Measurements from ENCODE around the gene OR2V2.
"Not testable (repeated sequence)": the region's sequence is repeated elsewhere in the genome, so short reads cannot be mapped to it uniquely, and the experiment has no call there.

Gene OR2V2

DNA sequence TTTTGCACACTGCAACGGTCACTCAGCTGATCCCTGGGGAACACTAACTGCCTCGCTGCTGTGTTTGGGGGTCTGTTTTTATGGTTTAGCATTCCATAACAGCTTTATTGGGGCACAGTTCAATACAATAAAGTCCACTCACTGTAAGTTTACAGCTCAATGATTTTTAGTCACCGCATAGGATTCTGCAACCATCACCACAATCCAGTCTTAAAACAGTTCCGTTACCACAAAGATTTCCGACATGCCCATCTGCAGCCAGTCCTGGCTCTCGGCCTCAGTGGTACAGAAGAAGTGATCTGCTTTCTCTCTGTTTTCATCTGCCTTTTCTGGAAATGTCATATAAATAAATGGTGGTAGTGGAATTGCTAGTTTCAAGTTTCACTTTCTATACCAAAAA lies 23.6 kb downstream of the OR2V2 start:
- no peak for DNase-seq

DNA sequence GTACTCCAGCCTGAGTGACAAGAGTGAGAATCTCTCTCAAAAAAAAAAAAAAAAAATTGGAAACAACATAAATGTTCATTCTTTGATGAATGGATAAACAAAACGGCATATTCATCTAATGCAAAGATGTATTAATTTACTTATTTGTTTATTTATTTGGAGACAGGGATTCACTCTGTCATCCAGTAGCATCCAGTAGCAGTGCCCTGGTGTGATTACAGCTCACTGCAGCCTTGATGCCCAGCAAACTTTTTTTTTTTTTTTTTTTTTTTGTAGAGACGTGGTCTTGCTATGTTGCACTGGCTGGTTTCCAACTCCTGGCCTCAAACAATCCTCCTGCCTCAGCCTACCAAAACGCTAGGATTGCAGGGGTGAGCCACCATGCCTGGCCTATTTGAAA lies 24.4 kb downstream of the OR2V2 start:
- DNase-seq = no peak

GRCh38 chr5:181173027-181173419 lies 25.6 kb downstream of the OR2V2 start:
- DNase-seq = no peak

DNA sequence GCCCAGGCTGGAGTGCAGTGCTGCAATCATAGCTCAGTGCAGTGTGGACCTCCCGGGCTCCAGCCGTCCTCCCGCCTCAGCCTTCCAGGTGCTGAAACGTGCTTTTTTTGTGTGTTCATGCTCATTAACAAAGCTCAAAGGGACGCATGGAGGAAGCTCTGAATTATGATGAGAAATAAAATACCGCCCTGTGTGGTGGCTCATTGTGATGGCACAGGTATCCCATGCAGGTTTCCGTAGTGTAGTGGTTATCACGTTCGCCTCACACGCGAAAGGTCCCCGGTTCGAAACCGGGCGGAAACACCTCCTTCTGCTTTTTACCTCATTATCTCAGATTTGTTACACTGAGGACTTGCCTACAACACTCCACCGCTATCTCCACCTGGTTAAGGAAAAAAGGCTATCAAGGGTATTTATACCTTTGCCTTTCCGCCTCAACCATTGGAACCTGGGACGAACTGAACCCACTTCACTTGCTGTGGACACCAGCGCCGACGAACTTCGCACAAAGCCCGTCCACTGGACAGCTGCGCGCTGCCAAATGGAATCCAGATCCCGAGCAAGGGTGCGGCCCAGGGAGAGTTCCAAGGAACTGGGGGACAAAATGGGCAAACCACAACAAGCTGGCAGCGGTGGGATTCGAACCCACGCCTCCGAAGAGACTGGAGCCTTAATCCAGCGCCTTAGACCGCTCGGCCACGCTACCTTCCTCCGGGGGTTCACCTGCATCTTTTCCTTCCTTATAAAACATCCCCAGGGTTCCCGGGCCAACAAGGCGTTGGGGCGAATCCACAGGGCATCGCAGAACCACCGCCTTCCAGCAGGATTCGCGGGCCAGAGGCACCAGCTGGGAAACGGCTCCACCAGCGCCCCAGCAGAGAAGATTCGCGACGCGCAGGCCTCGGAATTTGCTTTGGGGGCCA lies 26.3 kb downstream of the OR2V2 start:
- DNase-seq = no peak

DNA sequence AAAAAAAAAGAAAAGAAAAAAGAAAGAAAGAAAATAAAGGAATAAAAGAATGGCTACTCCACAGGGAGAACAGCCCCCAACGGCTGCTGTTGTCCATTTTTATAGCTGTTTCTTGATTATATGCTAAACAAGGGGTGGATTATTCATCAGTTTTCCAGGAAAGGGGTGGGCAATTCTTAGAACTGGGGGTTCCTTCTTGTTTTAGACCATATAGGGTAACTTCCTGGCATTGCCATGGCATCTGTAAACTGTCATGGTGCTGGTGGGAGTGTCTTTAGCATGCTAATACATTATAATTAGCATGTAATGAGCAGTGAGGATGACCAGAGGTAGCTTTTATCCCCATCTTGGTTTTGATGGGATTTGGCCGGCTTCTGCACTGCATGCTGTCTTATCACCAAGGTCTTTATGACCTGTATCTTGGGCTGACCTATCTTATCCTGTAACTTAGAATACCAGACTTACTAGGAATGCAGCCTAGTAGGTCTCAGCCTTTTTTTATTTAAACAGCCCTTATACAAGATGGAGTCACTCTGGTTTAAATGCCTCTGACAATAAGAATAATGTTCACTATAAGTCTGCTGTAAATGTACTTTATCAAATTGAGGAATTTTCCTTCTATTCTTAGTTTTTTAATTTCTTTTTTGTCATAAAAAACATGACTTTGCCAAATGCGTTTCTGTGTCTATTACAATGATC lies 29.0 kb downstream of the OR2V2 start:
- DNase-seq = no peak

GRCh38 chr5:181177559-181177958 lies 30.2 kb downstream of the OR2V2 start:
- not testable (repeated sequence) for DNase-seq

DNA sequence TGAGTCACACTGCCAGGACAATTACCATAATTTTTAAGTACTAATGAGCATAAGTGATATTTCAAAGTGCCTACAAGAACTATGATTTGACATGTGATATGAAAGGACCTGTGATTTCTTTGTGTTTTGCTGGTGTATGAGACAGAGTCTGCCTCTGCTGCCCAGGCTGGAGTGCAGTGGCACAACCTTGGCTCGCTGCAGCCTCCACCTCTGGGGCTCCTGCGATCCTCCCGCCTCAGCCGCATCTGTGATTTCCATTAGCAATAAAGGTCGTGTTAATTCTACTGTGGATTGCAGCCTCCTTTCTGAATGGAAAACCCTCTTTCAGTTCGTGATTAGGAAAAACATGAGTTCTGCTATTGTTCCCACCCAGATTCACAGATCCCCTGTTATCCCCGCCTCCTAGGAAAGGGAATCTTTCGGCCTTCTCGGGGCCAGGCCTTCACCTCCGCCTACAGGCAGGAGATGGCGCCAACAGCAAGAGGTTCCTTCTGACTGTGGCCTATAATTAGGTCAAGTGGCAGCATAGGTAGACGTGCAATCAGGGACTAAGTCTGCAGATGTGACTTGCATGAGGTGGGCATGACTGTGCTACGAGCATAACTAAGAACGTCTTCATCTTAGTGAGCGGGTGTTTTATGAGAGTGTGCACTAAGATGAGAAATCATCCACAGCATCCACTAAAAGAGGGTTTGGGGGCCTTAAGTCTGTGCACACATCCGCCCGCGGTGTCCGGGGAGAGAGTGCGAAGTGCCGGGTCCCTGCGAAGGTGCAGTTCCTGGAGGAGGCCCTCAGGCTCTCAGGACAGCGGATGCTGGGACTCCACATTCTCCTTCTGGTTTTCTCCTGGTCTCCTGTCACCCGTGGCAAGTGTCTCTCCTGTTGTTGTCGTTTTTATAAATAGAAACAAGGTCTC lies 34.5 kb downstream of the OR2V2 start:
- no peak for DNase-seq

GRCh38 chr5:181182651-181183050 lies 35.3 kb downstream of the OR2V2 start:
- no peak for DNase-seq

- no peak for DNase-seq
These were observed 37.4 kb downstream of the OR2V2 start for GRCh38 chr5:181184845-181185216.

DNA sequence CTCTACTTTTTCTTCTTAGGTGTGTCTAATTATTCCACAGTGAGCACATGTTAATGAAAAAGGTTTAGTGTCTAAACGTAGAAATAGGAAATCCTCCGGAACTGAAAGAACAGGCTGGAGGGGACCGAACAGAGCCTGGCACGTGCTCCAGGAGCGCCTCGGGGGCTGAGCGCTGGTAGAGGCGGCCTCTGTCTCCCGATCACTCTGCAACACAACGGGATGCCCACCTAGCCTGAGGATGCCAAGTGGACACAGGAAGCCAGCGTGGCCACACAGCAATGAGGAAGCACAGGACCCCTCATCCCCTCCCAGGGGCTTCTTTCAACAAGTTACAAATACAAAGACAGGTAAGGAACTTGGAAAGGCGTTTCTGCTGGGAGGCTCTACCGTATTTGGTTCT lies 38.2 kb downstream of the OR2V2 start:
- DNase-seq = no peak

- DNase-seq = no peak
These were observed 38.6 kb downstream of the OR2V2 start for GRCh38 chr5:181186022-181186421.

- DNase-seq = no peak
These were observed 39.7 kb downstream of the OR2V2 start for GRCh38 chr5:181186986-181187499.

DNA sequence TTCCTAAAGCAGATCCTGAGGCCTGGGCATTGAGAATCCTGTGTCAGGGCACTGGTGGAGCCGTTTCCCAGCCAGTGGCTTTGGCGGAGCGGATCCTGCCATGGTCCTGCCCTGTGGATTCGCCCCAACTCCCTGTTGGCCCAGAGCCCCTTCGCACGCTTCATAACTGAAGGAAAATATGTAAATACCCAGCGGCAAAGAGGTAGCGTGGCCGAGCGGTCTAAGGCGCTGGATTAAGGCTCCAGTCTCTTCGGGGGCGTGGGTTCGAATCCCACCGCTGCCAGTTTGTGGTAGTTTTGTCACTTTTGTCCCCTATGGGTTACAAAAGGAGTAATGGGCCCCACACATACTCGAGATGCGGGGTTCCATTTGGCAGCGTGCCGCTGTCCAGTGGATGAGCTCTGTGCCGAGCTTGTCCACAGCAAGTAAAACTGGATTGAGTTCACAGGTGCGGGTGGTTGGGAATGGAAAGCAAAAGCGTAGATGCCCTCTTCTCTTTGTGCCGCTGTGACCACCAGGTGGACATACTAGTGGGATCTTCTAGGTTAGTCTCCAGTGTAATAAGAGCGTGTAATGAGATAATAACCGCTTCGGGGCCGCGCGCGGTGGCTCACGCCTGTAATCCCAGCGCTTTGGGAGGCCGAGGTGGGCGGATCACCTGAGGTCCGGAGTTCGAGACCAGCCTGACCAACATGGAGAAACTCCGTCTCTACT lies 40.3 kb downstream of the OR2V2 start:
- no peak for DNase-seq

- DNase-seq = no peak
These were observed 41.4 kb downstream of the OR2V2 start for GRCh38 chr5:181188700-181189362.

DNA sequence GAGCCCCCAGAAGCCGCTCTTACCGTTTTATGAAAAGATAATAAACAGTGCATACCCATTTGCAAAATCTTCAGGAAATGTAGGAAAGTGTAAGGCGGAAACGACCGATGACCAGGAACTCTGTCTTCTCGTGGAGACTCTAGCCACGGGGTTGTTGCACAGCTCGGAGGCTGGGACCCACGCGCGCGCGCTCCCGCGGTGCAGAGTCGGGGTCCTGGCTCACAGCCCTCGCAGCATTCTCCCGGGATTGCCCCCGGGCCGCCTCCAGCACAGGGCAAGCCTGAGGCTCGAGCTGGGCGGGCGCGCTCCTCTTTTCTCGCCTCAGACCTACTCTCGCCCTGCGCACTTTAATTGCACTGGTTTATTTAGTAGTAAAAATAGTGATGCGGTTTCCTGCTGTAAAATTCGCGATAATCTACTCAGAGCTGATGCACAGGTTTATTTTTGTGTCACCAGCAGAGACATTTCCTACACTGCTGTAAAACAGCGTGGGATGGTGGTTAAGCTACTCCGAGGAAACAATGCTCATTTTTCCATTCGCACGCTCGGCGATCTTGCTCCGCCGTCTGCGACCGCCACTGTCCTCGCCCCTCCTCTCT lies 42.1 kb downstream of the OR2V2 start:
- no peak for DNase-seq

GRCh38 chr5:181189962-181190710 lies 42.8 kb downstream of the OR2V2 start:
- no peak for DNase-seq

DNA sequence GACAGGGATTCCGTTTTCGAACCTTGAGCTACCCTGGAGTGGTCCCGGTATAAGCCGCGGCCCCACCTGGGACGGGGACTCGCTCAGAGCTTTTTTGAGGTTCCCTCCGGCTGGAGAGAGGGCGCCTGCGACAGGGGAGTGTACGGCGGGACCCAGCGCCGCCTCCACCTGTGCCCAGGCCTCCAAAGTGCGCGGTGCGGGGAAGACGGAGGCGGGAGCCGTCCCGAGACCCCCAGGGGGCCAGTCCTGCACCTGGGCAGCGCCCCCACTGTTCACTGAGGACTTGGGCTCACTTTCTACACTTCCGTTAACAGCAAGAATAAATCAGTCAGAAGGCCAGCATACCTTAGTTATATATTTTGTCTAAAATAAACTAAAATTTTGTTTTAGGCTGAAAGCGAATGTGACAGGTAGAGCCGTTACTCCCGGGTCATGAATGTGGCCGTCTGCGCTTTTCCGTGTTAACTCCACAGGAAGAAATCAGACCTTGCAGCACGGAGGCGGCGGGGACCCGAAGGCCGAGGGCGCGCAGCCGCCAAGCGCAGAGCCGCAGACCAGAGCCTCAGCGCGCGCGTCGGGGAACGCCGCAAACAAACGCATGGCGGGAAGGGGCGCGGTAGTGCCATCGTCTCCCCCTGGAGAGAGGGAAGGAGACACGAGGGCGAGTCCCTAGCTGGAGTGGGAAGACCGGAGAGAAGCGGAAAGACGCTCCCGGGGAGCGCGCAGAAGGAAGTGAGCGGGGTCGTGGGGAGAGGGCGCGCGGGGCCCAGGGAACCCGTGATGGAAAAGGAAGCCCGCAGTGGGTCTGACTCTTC lies 43.5 kb downstream of the OR2V2 start:
- no peak for DNase-seq

- no peak for DNase-seq
These were observed 44.3 kb downstream of the OR2V2 start for GRCh38 chr5:181191526-181192336.
